Esophagus squamous epithelium (tissue), 4 donors: Measurements from ENCODE around the gene ARHGEF3.

Experiments used
- CTCF ChIP-seq, 6 experiments: fragments of 450-650 bp in 4 of 6; fragments of 200-600 bp in 2 of 6; sonication (generic) in 2 of 6; IDR thresholded peaks; one replicate each; pipeline ENCODE4 v1.5.1; 2016 to 2019; ENCODE audit warnings: antibody characterized with exemption in 6 of 6, mild to moderate bottlenecking in 4 of 6, moderate library complexity in 4 of 6
- POLR2A ChIP-seq, 4 donors: fragments of 450-650 bp; IDR thresholded peaks; one replicate each; pipeline ENCODE4 v1.6.1; 2017; ENCODE audit warnings: antibody characterized with exemption in 4 of 4, mild to moderate bottlenecking in 4 of 4, moderate library complexity in 3 of 4

- TF ChIP-seq CTCF (IDR thresholded peaks at IDR 0.05): no peak
- no peak for TF ChIP-seq POLR2A (IDR thresholded peaks at IDR 0.05)
Measured at GRCh38 chr3:56790016-56790821, 11.5 kb downstream of the ARHGEF3 start.
